RWPE2 (cell line): ENCODE measurements around the gene ZBTB11.

ENCODE experiments used
- ATAC-seq: fragments of 200-7000 bp; cut with Tn5 transposase; 3 replicates; pipeline ENCODE4 v1.9.1; 2021; ENCODE audit warnings: low read depth
- DNase-seq: peaks from one replicate; pipeline ENCODE4 v3.0.0-alpha.2; 2020; ENCODE audit warnings: low spot score
- H3K27ac ChIP-seq: fragments of 450-650 bp; 2 replicates; pipeline ENCODE4 v1.5.1; 2017; ENCODE audit warnings: mild to moderate bottlenecking; ENCODE audit not compliant: poor library complexity, severe bottlenecking
- H3K27me3 ChIP-seq: fragments of 250-450 bp; sonication (Bioruptor Pico); 2 replicates; pipeline ENCODE4 v1.5.1; 2021; ENCODE audit warnings: mild to moderate bottlenecking, moderate library complexity; ENCODE audit not compliant: insufficient read depth, poor library complexity, severe bottlenecking
- H3K36me3 ChIP-seq: fragments of 250-450 bp; sonication (Bioruptor Pico); 2 replicates; pipeline ENCODE4 v1.5.1; 2020; ENCODE audit warnings: low read depth, mild to moderate bottlenecking, moderate library complexity
- H3K4me1 ChIP-seq: fragments of 250-450 bp; sonication (Bioruptor Pico); 2 replicates; pipeline ENCODE4 v1.5.1; 2021; ENCODE audit warnings: mild to moderate bottlenecking, moderate library complexity; ENCODE audit not compliant: insufficient read depth, poor library complexity, severe bottlenecking
- H3K4me3 ChIP-seq: fragments of 250-450 bp; sonication (Bioruptor Pico); 2 replicates; pipeline ENCODE4 v1.5.1; 2021; ENCODE audit warnings: mild to moderate bottlenecking, moderate library complexity; ENCODE audit not compliant: severe bottlenecking
- H3K9me3 ChIP-seq: fragments of 250-450 bp; sonication (Bioruptor Pico); 2 replicates; pipeline ENCODE4 v1.5.1; 2021; ENCODE audit warnings: mild to moderate bottlenecking, moderate library complexity; ENCODE audit not compliant: severe bottlenecking
- CTCF ChIP-seq: fragments of 450-650 bp; IDR thresholded peaks from one replicate; pipeline ENCODE4 v1.5.1; 2017; ENCODE audit warnings: mild to moderate bottlenecking, moderate library complexity; ENCODE audit not compliant: poor library complexity, severe bottlenecking

The ZBTB11 gene

GRCh38 chr3:101602731-101603130 is 74.2 kb downstream of the ZBTB11 start:
- TF ChIP-seq CTCF, result no peak
- H3K9me3 ChIP-seq, result peaks cover 2% of the 10 kb centered on the region
- ATAC-seq, result no peak
- peak overlapping the region; percentile 5 for H3K27ac ChIP-seq
- H3K36me3 ChIP-seq, result no peaks in the 10 kb centered on the region
- no peak for DNase-seq
- no peak overlapping the region for H3K4me3 ChIP-seq
- H3K27me3 ChIP-seq, result no peaks in the 10 kb centered on the region
- peaks cover 7% of the 10 kb centered on the region for H3K4me1 ChIP-seq
